Parathyroid adenoma (tissue), 2 donors: ENCODE results near the gene CFAP61.

Experiments
- H2AFZ ChIP-seq: fragments of 300-600 bp; sonication (generic); one replicate; pipeline ENCODE4 v1.7.0; 2017; ENCODE audit warnings: antibody characterized with exemption, mild to moderate bottlenecking
- H3K27ac ChIP-seq: fragments of 300-600 bp; sonication (generic); one replicate; pipeline ENCODE4 v1.7.0; 2017
- H3K27me3 ChIP-seq: fragments of 300-600 bp; sonication (generic); one replicate; pipeline ENCODE4 v1.7.0; 2017; ENCODE audit warnings: low read length; ENCODE audit not compliant: control insufficient read depth, insufficient read depth
- H3K36me3 ChIP-seq: fragments of 300-600 bp; sonication (generic); one replicate; pipeline ENCODE4 v1.7.0; 2017; ENCODE audit warnings: low read length; ENCODE audit not compliant: control insufficient read depth, insufficient read depth
- H3K4me1 ChIP-seq: fragments of 300-600 bp; sonication (generic); one replicate; pipeline ENCODE4 v1.7.0; 2017; ENCODE audit warnings: control low read depth
- H3K4me2 ChIP-seq: fragments of 300-600 bp; sonication (generic); one replicate; pipeline ENCODE4 v1.7.0; 2017; ENCODE audit warnings: low read length
- H3K4me3 ChIP-seq: fragments of 300-600 bp; sonication (generic); one replicate; pipeline ENCODE4 v1.7.0; 2017; ENCODE audit warnings: low read depth, low read length
- H3K79me2 ChIP-seq: fragments of 300-600 bp; sonication (generic); one replicate; pipeline ENCODE4 v1.7.0; 2017; ENCODE audit warnings: control low read depth
- H3K9ac ChIP-seq: fragments of 300-600 bp; sonication (generic); one replicate; pipeline ENCODE4 v1.7.0; 2017; ENCODE audit warnings: mild to moderate bottlenecking
- H3K9me3 ChIP-seq: fragments of 300-600 bp; sonication (generic); one replicate; pipeline ENCODE4 v1.7.0; 2017; ENCODE audit warnings: low read length; ENCODE audit not compliant: control insufficient read depth
- TF ChIP-seq, protein P1 (sequence below): fragments of 300-600 bp; sonication (generic); IDR thresholded peaks from one replicate; pipeline ENCODE4 v1.7.0; 2017; ENCODE audit warnings: antibody characterized with exemption, mild to moderate bottlenecking
- donor health status: primary hyperparathyroidism.

The CFAP61 gene

DNA sequence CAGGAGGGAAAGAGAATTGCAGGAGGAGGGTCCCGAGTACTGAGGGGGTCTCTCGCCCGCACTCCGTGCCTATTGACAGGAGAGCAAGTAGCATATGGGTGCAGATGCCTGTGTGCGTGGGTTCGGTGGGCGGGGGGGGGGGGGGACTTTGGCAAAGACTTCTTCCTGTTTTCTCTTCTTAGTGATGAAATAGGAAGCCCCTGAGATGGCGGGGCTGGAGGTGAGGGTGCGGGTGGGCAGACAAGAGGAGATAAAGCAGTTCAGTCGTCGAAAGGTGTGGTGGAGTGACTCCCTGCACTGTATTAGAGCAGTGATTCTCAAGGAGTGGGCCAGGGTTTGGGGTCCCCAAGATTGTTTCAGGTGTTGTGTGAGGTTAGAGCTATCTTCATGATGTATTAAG, 31.4 kb upstream of the CFAP61 start:
- no peaks in the 10 kb centered on the region for H3K36me3 ChIP-seq
- no peak overlapping the region for H3K4me2 ChIP-seq
- no peak overlapping the region for H2AFZ ChIP-seq
- H3K4me3 ChIP-seq = no peak overlapping the region
- no peaks in the 10 kb centered on the region for H3K27me3 ChIP-seq
- peaks cover 44% of the 10 kb centered on the region for H3K79me2 ChIP-seq
- H3K27ac ChIP-seq = no peak overlapping the region
- TF ChIP-seq, protein P1, sequence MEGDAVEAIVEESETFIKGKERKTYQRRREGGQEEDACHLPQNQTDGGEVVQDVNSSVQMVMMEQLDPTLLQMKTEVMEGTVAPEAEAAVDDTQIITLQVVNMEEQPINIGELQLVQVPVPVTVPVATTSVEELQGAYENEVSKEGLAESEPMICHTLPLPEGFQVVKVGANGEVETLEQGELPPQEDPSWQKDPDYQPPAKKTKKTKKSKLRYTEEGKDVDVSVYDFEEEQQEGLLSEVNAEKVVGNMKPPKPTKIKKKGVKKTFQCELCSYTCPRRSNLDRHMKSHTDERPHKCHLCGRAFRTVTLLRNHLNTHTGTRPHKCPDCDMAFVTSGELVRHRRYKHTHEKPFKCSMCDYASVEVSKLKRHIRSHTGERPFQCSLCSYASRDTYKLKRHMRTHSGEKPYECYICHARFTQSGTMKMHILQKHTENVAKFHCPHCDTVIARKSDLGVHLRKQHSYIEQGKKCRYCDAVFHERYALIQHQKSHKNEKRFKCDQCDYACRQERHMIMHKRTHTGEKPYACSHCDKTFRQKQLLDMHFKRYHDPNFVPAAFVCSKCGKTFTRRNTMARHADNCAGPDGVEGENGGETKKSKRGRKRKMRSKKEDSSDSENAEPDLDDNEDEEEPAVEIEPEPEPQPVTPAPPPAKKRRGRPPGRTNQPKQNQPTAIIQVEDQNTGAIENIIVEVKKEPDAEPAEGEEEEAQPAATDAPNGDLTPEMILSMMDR = no peak
- H3K9ac ChIP-seq = no peak overlapping the region
- no peaks in the 10 kb centered on the region for H3K9me3 ChIP-seq
- peaks cover 10% of the 10 kb centered on the region for H3K4me1 ChIP-seq

DNA sequence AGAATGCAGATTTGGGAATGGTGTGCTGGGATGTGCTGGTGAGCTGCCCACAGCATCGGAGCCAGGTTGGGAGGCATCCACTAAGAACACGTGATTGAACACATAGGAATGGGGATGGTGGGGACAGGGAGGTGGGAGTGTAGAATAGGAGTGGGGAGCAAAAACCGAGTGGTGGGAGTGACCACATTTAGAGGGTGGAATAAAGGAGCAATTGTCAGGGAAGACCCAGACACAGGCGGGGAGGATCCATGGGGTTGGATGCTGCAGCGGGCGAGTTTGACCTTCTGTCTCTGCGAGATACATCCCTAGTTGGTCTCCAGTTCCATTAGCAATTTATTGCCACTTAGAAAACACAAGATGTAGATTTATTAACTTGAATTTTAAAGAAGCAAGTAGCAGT, 30.5 kb upstream of the CFAP61 start:
- Histone ChIP-seq H3K4me1 (peaks cover 10% of the 10 kb centered on the region), H3K36me3 (no peaks in the 10 kb centered on the region), H3K9me3 (no peaks in the 10 kb centered on the region), H2AFZ (no peak overlapping the region), H3K9ac (no peak overlapping the region), H3K27ac (no peak overlapping the region), H3K4me2 (no peak overlapping the region), H3K79me2 (peaks cover 42% of the 10 kb centered on the region), H3K4me3 (no peak overlapping the region), H3K27me3 (no peaks in the 10 kb centered on the region)
- TF ChIP-seq, protein P1 = no peak

DNA sequence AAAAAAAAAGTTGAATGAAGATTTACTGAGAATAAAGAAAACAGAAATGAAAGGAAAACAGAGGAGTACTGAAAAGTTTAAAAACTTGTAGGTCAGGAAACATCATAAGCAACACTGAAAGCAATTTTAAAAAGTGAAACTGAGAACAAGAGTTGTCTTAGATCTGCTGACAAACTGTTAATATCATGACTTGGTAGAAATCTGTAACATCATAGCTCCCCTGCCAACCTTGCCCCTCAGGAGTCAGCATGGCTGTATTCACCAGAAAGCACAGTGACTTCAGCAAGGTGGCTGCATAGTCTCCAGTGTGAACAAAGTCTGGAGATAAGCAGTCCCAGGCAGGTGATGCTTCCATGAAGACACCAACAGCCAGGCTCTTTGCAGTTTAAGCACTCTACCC, 29.8 kb upstream of the CFAP61 start:
- Histone ChIP-seq H3K9me3 (no peaks in the 10 kb centered on the region), H3K27ac (no peak overlapping the region), H3K4me1 (peaks cover 10% of the 10 kb centered on the region), H3K27me3 (no peaks in the 10 kb centered on the region), H3K4me2 (no peak overlapping the region), H3K9ac (no peak overlapping the region), H3K36me3 (no peaks in the 10 kb centered on the region), H3K4me3 (no peak overlapping the region), H2AFZ (no peak overlapping the region), H3K79me2 (peaks cover 37% of the 10 kb centered on the region)
- TF ChIP-seq, protein P1 = no peak

DNA sequence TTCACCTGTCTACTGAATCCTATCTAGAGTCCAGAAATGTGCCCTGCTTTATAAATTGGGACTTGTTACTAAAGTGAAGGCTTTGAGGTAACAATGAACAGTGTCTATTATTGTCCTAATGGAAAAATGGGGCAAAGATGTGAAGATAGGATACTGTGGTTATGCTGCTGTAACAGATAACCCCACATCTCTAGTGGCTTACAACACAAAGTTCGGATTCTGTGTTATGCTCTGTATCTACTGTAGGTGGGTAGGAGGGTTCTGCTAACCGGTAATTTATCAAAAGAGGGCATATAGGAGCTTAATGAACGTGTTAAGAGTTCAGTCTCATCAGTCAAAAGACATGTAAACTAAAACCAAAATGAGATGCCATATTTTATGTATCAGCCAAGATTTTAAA, 28.9 kb upstream of the CFAP61 start:
- H3K27ac ChIP-seq = no peak overlapping the region
- no peak overlapping the region for H2AFZ ChIP-seq
- H3K4me2 ChIP-seq = no peak overlapping the region
- no peak overlapping the region for H3K4me3 ChIP-seq
- H3K27me3 ChIP-seq = no peaks in the 10 kb centered on the region
- H3K36me3 ChIP-seq = no peaks in the 10 kb centered on the region
- H3K79me2 ChIP-seq = peaks cover 30% of the 10 kb centered on the region
- peaks cover 7% of the 10 kb centered on the region for H3K4me1 ChIP-seq
- TF ChIP-seq, protein P1 = no peak
- H3K9ac ChIP-seq = no peak overlapping the region
- no peaks in the 10 kb centered on the region for H3K9me3 ChIP-seq

DNA sequence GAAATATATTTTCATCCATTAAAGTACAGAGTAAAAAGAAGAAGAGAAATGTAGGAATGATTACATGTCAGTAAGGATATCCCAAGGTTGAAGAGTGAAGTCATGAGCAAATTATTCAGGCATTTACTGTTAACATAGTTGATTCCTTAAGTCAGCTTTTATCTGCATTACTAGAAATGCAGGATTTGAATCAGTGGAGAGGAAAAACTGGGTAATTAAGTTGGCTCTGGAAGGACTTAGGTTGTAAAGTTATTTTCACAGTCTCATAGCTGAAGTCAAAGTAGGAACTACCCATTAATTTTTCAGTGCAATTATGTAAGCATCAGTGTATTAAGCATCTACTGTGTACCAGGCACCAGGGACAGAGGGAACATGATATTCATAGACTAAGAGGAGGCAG, 27.4 kb upstream of the CFAP61 start:
- H3K4me2 ChIP-seq = no peak overlapping the region
- H3K79me2 ChIP-seq = peaks cover 15% of the 10 kb centered on the region
- H3K27me3 ChIP-seq = no peaks in the 10 kb centered on the region
- no peaks in the 10 kb centered on the region for H3K9me3 ChIP-seq
- H2AFZ ChIP-seq = no peak overlapping the region
- no peak overlapping the region for H3K9ac ChIP-seq
- TF ChIP-seq, protein P1 = no peak
- no peaks in the 10 kb centered on the region for H3K4me1 ChIP-seq
- no peaks in the 10 kb centered on the region for H3K36me3 ChIP-seq
- H3K27ac ChIP-seq = no peak overlapping the region
- no peak overlapping the region for H3K4me3 ChIP-seq
